Stimulated activated CD4-positive, alpha-beta T cell treated with anti-CD3 and anti-CD28 coated beads, TNF-alpha, amount 100 ng/mL, for 4 hours (primary cell): ENCODE data around the gene NSRP1.
"Not testable (repeated sequence)": the region's sequence is repeated elsewhere in the genome, so short reads cannot be mapped to it uniquely, and the experiment has no call there.

Source experiments
- DNase-seq, 3 experiments: peaks; one replicate each; pipeline ENCODE4 v3.0.0-alpha.2; 2020; ENCODE audit warnings: low read depth in 3 of 3

Gene NSRP1

GRCh38 chr17:30222721-30223175 is 106.1 kb downstream of the NSRP1 start:
- DNase-seq: no peak

GRCh38 chr17:30224419-30224960 is 107.9 kb downstream of the NSRP1 start:
- DNase-seq: no peak

GRCh38 chr17:30225112-30225511 is 108.5 kb downstream of the NSRP1 start:
- no peak for DNase-seq

GRCh38 chr17:30225919-30226553 is 109.4 kb downstream of the NSRP1 start:
- DNase-seq: no peak

- no peak for DNase-seq
These were observed 110.3 kb downstream of the NSRP1 start for GRCh38 chr17:30226878-30227277.

- DNase-seq: no peak
These were observed 111.4 kb downstream of the NSRP1 start for GRCh38 chr17:30228011-30228410.

GRCh38 chr17:30229012-30229411 is 112.4 kb downstream of the NSRP1 start:
- DNase-seq: no peak

GRCh38 chr17:30230009-30230408 is 113.4 kb downstream of the NSRP1 start:
- DNase-seq: not testable (repeated sequence)

- no peak for DNase-seq
These were observed 114.0 kb downstream of the NSRP1 start for GRCh38 chr17:30230596-30231125.

- no peak for DNase-seq
These were observed 115.6 kb downstream of the NSRP1 start for GRCh38 chr17:30232015-30232823.

- no peak for DNase-seq
These were observed 116.3 kb downstream of the NSRP1 start for GRCh38 chr17:30232824-30233427.

GRCh38 chr17:30234296-30234695 is 117.7 kb downstream of the NSRP1 start:
- DNase-seq: no peak

- no peak for DNase-seq
These were observed 118.3 kb downstream of the NSRP1 start for GRCh38 chr17:30234964-30235363.

- no peak for DNase-seq
These were observed 119.0 kb downstream of the NSRP1 start, which contains the start of gene SLC6A4 for GRCh38 chr17:30235386-30236296. Gene SLC6A4, minus strand, starts transcription at chr17:30235697. Its CDS starts 13,739 bp downstream, at chr17:30221958.
